ENCODE results near the gene STXBP2. TPM values are rescaled to one million over a fixed set of nuclear protein-coding genes. Genes with fewer than 3 reads are reported as not detected.

Gene STXBP2
- total RNA-seq, 2 donors from 2014 or later, result 61.0 to 151 TPM

GRCh38 chr19:7644550-7644877 is 7.6 kb downstream of the STXBP2 start:
- intact Hi-C loops (cut with DNase I), result no loop called here
- WGBS, 2 donors, result 92% methylated on average over 20 of the region's 20 CpGs; no CpG with 5 or more reads in 1 of the 2 donors
- no peak overlapping the region for H3K4me3 ChIP-seq
- no peak for ATAC-seq
- TF ChIP-seq POLR2A (IDR thresholded peaks at IDR 0.05) (no peak), CTCF (IDR thresholded peaks at IDR 0.05) (no peak)
- no peak overlapping the region for H3K27ac ChIP-seq
- H3K27me3 ChIP-seq, result no peaks in the 10 kb centered on the region
- no peaks in the 10 kb centered on the region for H3K9me3 ChIP-seq
- peaks cover 0 to 2% of the 10 kb centered on the region in 2 donors for H3K36me3 ChIP-seq (replicated peaks in 1 of 2; ENCODE audit: insufficient read depth in 1 of 2, low read depth in 2 of 2)
- no peak for DNase-seq
- H3K4me1 ChIP-seq, result peaks cover 10% of the 10 kb centered on the region

DNA sequence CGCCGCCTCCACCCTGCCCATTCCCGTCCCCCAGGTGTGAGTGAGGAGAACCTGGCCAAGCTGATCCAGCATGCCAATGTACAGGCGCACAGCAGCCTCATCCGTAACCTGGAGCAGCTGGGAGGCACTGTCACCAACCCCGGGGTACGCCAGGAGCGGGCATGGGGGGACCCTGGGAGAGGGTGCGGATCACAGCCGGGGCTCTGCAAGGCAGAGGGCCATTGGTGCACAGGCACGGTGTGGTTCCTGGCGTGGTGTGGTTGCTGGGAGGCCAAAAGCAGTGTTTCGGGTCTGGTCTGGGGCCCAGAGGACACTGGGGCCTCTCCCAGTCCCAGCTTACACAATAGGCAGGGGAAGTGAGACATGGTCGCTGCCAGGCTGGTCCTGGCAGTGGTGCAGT is 8.3 kb downstream of the STXBP2 start:
- Histone ChIP-seq H3K27me3 (no peaks in the 10 kb centered on the region), H3K9me3 (no peaks in the 10 kb centered on the region), H3K27ac (no peak overlapping the region), H3K36me3 (replicated peaks in 1 of 2; ENCODE audit: insufficient read depth in 1 of 2, low read depth in 2 of 2) (no peaks in the 10 kb centered on the region), H3K4me3 (no peak overlapping the region), H3K4me1 (peaks cover 11% of the 10 kb centered on the region)
- intact Hi-C loops (cut with DNase I), result no loop called here
- 75 to 96% methylated on average over 4 to 14 of the region's 14 CpGs for WGBS, 2 donors
- ATAC-seq, result no peak
- DNase-seq, result no peak
- TF ChIP-seq POLR2A (IDR thresholded peaks at IDR 0.05) (no peak), CTCF (IDR thresholded peaks at IDR 0.05) (no peak)

DNA sequence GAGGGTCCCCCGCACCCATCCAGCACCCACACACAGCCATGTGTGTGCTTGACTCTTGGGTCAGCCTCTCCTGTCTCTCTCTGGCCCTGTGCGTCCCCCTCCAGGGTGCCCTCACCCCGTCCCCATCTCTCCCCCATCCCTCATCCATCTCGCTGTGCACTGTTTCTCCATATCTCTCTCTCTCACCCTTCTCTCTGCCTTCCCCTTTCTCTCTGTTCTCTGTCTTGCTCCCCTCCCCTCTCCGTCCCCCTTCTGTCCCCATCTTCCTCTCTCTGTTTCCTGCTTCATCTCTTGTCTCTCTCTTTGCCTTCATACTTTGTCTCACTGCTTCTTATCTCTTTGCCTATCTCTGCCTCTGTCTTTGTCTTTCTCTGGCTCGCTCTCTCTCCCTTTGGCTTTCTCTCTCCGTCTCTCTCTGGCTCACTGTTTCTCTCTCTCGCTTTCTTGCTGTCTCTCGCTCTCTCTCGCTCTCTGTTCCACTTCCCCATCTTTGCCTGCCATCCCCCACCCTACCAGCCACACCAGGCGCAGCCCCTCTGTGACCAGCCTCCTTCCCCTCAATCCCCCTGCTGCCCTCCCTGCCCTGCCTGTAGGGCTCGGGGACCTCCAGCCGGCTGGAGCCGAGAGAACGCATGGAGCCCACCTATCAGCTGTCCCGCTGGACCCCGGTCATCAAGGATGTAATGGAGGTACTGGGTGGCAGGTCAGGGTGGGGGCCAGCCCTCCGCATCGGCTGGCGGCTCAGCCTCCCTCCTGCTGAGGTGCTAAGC is 8.9 kb downstream of the STXBP2 start:
- WGBS, 2 donors, result 73 to 88% methylated on average over 19 to 20 of the region's 20 CpGs
- Histone ChIP-seq H3K9me3 (no peaks in the 10 kb centered on the region), H3K27ac (no peak overlapping the region), H3K27me3 (no peaks in the 10 kb centered on the region), H3K36me3 (replicated peaks in 1 of 2; ENCODE audit: insufficient read depth in 1 of 2, low read depth in 2 of 2) (no peaks in the 10 kb centered on the region), H3K4me1 (peaks cover 11% of the 10 kb centered on the region), H3K4me3 (no peak overlapping the region)
- intact Hi-C loops (cut with DNase I), result no loop called here
- ATAC-seq (no peak), DNase-seq (no peak)
- TF ChIP-seq CTCF (IDR thresholded peaks at IDR 0.05), result no peak
- no peak for TF ChIP-seq POLR2A (IDR thresholded peaks at IDR 0.05)

GRCh38 chr19:7646426-7646700 is 9.5 kb downstream of the STXBP2 start:
- TF ChIP-seq CTCF (IDR thresholded peaks at IDR 0.05), result no peak
- H3K4me1 ChIP-seq, result peaks cover 11% of the 10 kb centered on the region
- no peak overlapping the region for H3K4me3 ChIP-seq
- DNase-seq (no peak), ATAC-seq (no peak)
- no peak overlapping the region for H3K27ac ChIP-seq
- WGBS, 2 donors, result 80 to 82% methylated on average over 7 to 8 of the region's 8 CpGs
- intact Hi-C loops (cut with DNase I), result no loop called here
- H3K9me3 ChIP-seq, result no peaks in the 10 kb centered on the region
- H3K27me3 ChIP-seq, result no peaks in the 10 kb centered on the region
- no peaks in the 10 kb centered on the region for H3K36me3 ChIP-seq (replicated peaks in 1 of 2; ENCODE audit: insufficient read depth in 1 of 2, low read depth in 2 of 2)

DNA sequence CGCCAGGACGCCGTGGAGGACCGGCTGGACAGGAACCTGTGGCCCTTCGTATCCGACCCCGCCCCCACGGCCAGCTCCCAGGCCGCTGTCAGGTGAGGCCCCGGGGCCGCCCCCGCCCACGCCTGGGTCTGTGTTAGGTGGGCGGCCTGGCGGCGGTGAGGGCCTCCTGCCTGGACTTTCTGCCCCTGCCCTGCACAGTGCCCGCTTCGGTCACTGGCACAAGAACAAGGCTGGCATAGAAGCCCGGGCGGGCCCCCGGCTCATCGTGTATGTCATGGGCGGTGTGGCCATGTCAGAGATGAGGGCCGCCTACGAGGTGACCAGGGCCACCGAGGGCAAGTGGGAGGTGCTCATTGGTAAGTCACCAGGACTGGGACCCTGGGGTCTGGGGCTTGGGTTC is 10.2 kb downstream of the STXBP2 start:
- ATAC-seq, result no peak
- DNase-seq, result no peak
- intact Hi-C loops (cut with DNase I), result no loop called here
- Histone ChIP-seq H3K9me3 (no peaks in the 10 kb centered on the region), H3K27ac (no peak overlapping the region), H3K36me3 (replicated peaks in 1 of 2; ENCODE audit: insufficient read depth in 1 of 2, low read depth in 2 of 2) (no peaks in the 10 kb centered on the region), H3K27me3 (no peaks in the 10 kb centered on the region), H3K4me3 (no peak overlapping the region), H3K4me1 (peaks cover 16% of the 10 kb centered on the region)
- TF ChIP-seq POLR2A (IDR thresholded peaks at IDR 0.05) (no peak), CTCF (IDR thresholded peaks at IDR 0.05) (no peak)
- WGBS, 2 donors, result 90 to 93% methylated on average over 7 to 23 of the region's 26 CpGs

Measured in body of pancreas (tissue), 4 donors.